Stimulated activated CD4-positive, alpha-beta T cell treated with anti-CD3 and anti-CD28 coated beads, TNF-alpha, amount 100 ng/mL, for 1 hour (primary cell): ENCODE measurements around the gene ADM.

Experiments
- DNase-seq, 3 donors: peaks; one replicate each; pipeline ENCODE4 v3.0.0-alpha.2; 2020; ENCODE audit warnings: low read depth in 3 of 3, low spot score in 1 of 3

ADM gene

DNA sequence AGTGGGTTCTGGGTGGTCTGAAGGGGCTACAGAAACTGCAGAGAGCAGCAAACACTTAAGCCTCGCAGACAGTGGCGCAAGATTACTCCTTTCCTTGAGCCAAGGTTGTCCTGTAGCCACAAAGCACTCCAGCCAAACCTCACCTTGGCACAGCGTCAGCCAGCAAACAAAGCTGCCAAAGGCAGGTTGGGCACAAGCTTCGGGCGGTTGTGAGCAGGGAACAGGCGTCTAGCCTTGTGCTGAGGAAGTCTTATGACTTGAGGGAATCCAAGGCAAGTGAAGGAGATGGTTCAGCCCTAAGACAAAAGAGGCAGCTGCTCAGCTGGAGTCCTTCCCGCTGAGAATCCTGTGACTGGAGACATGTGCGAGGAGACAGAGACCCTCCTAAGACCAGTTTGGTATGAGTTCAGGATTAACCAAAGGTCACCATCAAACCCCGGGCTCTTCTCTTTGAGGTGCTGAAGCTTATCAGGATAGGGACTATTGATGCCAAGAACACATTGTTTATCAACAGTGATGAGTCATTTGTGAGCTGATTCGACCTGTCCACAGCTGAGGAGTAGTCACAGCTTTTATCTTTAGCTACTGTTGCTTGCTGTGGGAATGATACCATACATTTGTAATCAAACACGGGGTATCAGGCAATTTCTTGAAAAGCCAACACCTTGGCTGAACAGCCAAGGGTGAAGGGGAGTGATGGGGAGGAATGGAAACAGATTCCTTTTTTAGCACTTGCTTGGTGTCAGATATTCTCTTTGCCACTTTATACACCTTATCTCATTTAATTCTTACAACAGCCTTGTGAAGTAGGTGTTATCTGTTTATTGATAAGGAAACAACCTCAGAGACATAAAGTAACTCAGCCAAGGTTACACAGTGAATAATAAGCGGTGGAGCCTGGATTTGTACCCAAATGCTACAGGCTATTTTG is 4.6 kb downstream of the ADM start:
- no peak for DNase-seq

- DNase-seq: no peak
Observed at GRCh38 chr11:10310301-10310841, 5.5 kb downstream of the ADM start.

- no peak for DNase-seq
Observed at GRCh38 chr11:10311802-10312201, 6.9 kb downstream of the ADM start.

DNA sequence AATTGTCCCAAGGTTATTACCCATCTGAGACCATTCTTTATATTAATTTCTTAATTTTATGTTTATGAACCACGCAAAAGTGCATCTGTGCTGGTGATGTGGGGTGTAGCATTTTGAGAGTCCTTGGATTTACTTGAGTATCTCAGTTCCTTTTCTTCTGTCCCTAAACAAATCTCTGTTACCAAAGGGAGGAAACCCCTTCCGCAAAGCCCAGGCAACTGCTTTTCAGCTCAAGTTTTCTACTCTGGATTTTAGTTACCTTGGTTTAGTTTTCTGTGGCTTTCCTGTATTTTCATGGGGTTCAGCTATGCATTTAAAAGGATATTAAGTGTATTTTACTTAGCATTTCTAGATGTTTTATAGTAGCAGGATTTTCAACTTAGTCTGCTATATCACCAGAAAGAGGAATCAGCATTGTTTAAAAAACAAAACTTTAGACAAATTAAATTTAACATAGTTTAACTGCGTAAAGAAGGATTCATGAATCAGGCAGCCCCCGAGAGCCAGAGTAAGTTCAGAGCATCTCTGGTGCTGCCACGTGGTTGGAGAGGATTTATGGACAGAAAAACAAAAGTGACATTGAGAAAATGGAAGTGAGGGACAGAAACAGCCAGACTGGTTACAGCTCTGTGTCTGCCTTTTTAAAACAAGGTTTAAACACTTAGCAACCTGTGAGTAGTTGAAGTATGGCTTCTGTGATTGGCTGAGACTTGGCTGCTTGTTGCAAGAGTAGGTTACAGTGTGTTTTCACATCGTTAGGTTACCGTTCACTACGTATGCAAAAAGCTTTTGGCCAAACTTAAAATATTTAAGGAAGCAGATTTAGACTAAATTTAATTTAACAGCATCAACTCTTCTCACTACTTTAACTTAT is 9.6 kb downstream of the ADM start:
- DNase-seq: no peak

DNA sequence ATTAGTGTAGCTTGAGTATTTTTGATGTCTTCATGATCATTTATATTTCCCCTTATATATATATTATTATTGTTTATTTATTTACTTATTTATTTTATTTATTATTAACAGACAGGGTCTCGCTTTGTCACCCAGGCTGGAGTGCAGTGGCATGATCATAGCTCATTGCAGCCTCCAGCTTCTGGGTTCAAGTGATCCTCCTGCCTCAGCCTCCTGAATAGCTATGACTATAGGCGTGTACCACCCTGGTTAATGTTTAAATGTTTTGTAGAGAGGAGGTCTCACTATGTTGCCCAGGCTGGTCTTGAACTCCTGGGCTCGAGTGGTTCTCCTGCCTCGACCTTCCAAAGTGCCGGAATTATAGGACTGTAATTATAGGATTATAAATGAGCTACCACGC is 10.2 kb downstream of the ADM start:
- no peak for DNase-seq

DNA sequence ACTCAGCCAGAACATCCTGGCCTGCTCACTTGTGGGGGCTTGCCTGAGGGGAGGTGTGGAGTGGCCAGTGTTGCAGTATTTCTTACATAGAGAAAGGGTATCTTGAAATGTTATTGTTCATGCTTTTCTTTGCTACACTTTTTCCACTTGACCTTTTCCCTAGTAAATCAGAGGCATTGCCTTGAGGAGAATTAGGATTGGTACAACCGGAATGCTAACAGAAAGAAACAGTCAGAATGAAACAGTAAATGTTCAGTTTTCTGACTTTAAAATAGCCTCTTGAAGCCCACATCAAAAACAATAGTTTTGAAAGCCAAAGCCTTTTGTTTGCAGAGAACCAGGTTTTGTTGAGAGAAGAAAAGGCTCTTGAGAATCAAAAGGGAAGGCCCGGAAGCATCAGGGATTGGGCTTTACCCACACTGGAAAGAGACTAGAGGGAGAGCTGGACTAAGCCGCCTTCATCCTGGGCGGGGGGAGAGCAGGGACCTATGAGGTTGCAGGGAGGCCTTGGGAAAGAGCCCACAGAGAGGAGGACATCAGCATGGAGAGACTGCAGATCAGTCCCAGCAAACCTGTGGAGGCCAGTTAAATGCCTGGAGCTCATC is 12.4 kb downstream of the ADM start:
- no peak for DNase-seq

GRCh38 chr11:10317776-10318526 is 13.1 kb downstream of the ADM start:
- no peak for DNase-seq

DNA sequence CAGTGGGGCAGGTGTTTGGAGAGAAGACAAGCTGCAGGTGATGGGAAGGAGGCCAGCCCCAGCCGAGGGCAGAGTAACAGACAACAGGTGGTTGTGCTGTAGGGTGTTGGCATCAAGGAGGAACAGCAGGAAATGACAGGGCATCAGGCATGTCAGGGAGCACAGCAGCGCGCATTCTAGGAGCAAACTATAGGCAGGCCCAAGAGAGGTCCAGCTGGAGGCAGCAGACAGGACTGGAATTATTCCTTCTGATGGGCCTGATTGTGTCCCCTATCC is 13.6 kb downstream of the ADM start:
- DNase-seq: no peak

- DNase-seq: no peak
Observed at GRCh38 chr11:10319702-10320558, 15.1 kb downstream of the ADM start.

GRCh38 chr11:10320736-10321465 is 16.0 kb downstream of the ADM start:
- no peak for DNase-seq

GRCh38 chr11:10322401-10322800 is 17.5 kb downstream of the ADM start:
- DNase-seq: no peak

DNA sequence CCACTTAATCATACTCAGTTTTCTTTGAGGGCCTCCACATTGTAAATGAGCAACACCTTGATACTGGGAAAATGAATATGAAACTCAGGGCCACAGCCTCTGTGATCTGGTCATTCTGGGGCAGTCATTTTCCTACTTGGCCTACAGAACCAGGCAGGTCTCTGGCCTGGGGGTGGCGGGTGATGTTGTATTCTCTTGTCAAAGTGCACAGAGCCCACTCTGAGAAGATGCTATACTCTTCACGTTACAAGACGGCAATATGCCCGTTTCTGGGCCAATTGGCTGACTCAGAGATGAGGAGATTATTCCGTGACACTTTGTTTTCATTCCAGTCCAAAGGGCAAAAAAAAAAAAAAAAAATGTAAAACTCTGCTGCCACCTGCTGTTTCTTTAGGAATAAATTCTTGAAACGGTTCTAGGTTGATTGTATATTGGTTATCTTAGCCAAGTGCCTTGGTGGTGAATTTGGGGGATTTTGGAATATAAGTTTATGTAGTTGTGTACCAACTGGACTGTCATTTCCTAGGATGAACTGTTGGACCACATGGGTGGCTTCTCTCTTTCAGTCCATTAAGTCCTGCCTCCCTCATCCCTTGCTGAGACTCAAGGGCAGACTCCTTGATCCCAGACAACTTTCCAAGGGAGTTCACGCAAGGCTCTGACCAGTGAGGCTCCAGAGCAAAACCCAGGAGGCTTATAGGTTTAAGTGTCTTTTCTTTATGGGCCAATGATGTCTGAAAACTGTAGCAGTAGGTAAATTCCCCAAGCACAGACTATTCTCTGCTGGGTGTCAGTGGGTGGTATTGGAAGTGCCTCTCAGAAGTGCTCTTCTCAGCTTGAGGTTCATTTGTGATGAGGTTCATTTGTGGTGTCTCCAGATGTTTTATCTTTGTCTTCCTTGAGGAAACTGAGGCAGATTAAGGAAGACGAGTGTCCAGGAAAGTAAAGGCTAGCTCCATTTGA is 18.2 kb downstream of the ADM start:
- DNase-seq: peak in 1 of 3 donors; percentile 24

DNA sequence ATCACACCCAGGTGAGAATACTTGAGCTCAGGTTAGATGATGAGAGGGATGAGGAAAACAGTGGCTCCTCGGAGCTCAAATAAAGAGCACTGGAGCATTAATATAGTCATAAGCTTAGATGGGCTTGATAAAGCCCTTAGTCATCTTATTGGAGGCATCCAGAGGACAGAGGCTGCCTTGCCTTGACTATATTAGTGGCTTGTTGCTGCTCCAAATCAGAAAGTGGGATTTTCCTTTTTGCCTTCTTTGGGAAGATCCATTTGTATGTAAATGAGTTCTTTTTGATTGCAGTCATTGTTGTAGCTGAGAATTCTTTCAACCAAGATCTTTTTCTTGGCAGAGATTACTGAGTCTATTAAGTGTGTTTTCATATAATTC is 18.9 kb downstream of the ADM start:
- DNase-seq: no peak

DNA sequence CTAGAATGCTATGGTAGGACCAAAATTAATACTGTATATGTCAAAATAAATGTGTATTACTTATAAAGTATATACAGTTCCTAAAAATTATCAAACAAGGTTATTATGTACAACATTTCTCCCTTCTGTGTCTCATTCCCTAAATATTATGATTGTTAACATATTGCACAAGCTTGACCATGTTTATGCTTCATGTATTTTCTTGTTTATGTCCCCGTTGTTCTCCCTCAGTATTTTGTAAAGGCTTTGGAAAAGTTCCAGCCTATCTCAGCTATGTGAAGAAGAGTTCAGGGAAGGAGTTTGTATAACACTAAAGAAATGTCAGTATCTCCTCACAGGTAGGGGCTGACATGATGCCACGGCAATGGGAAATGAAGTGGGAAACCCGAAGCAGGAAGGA is 19.6 kb downstream of the ADM start:
- no peak for DNase-seq

- no peak for DNase-seq
Observed at GRCh38 chr11:10325277-10326011, 20.6 kb downstream of the ADM start.

DNA sequence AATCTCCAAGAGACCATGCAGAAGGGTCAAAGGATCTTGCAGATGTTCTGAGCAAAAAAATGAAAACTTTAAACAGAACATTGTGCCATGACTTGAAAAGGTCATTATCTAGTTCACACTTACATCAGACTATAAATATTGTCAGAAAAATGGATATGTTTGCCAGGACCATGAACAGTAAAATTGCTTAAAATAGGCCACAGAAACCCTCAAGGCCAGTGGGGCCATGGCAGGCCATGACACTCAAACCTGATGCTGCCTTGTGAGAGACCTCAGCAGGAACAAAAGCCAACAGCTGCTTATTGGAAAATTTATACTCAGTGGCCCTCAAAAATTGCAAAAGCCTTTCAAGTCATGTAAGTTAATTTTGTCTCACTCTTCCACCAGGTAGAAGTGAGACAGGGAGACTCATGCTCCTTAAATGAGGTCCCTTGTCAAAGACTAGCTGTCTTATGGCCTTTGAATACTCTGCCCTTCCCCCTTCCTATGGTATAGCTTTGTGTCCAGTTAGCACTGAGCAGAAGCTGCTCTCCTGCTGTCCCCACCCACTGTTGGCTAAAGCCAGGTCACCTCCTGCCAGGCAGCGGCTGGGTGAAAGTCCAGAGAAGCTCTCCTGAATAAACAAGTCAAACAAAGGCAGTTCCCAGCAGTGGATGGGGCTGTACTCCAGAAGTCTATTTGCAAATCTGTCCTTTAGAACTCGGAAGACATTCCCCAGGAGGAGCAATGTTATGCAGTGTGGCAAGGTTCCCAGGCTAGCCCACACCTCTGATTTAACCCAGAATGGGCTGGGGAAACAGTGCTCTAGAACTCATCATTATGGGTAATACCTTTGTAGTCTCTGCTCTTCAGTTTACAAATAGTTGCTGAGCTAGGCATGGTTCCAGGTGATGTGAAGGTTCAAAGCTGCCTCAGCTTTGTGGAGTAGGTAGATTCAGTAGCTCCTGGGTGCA is 21.4 kb downstream of the ADM start:
- DNase-seq: no peak
